LHCN-M2 (cell line): ENCODE measurements around the gene UBTF. TPM values are rescaled to one million over a fixed set of nuclear protein-coding genes. Genes with fewer than 3 reads are reported as not detected.
A peak's percentile ranks its signal among the peaks of the same experiment; 100 is the strongest.

ENCODE experiments used
- DNase-seq: peaks from one replicate; pipeline ENCODE4 v3.0.0-alpha.2; 2012; ENCODE audit warnings: low read depth
- total RNA-seq: library from RNA; depleted of rRNA; stranded (reverse); fragments of >200 nt; gene quantifications from 2 replicates; pipeline ENCODE4 v1.2.3, GENCODE V29; 2014; rRNA removed

The UBTF gene
- total RNA-seq, 1 experiment from 2014 or later: 66.5 TPM

GRCh38 chr17:44170499-44171201 lies 48.8 kb downstream of the UBTF start, which contains the start of gene ASB16:
ASB16 (plus strand) TSS chr17:44170704; CDS start chr17:44170790, 86 bp downstream.
- peak; percentile 55 for DNase-seq

DNA sequence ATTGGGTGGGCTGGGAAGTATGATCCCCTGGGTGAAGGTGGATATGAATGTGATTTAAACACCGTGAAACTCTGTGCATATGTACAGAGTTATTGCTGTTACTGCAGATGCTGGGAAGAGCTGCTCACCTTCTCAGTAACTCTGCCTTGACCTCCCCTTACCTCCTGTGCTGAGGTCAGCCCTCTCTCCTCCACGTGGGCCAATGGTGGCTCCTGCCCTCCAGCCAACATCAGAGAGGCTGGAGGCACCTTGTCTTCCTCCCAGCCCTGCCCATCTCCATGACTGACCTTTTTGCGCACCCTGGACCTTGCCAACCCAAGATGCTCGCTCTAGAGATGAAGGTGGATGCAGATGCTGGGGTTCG lies 49.4 kb downstream of the UBTF start:
- no peak for DNase-seq

GRCh38 chr17:44167181-44167861 lies 52.2 kb downstream of the UBTF start:
- DNase-seq: no peak

DNA sequence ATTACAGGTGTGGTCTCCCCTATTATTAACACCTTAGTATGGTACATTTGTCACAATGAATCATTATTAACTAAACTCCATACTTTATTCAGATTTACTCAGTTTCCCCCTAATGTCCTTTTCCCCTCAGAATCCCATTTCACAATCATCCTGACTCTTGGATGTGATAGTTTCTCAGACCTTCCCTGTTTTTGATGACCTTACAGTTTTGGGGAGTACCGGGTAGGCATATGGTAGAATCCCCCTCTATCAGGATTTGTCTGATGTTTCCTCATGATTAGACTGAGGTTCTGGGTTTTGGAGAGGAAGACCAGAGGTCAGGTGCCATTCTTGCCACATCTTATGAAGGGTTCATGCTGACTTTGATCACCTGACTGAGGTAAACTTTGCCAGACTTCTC lies 55.0 kb downstream of the UBTF start:
- DNase-seq: no peak

DNA sequence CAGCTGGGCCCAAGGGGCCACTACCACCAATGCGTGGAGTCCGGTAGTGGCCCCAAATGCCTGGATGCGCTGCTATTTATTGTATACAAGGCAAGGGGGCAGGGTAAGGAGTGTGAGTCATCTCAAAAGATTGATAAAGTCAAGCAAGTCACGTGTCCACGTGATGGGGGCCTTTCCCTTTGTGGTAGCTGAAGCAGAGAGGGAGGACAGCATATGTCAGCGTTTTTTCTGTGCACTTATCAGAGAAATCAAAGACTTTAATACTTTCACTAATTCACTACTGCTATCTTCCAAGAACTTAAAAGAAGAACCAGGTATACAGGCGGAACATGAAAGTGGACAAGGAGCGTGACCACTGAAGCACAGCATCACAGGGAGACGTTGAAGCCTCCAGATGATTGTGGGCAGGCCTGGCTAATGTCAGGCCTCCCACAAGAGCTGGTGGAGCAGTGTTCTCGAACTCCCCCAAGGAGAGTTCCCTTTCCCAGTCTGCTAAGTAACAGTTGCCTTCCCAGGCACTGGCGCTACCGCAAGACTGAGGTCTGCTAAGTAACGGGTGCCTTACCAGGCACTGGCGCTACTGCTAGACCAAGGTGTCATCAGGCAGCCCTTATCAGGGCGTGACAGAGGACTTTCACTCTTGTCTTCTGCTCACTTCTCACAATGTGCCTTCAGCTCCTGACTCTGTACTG lies 59.8 kb downstream of the UBTF start:
- DNase-seq: no peak

DNA sequence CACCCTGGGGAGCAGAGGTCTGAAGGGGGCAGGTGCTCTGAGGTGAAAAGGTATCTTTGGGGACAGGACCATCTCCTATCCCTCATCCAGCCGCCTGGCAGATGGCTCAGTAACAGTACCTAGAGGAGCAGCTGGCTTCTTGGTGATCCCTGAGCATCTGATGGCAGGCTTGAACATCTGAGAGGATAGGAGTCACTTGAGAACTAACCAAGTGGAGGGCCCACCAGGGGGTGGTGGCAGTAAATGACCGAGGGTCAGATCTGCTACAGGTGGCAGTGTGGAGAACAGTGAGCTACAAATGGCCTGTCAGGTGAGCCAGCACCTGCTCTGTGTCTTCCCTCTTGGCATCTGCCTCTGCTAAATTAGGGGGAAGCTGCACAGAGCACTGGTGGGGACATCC lies 64.0 kb downstream of the UBTF start:
- DNase-seq: no peak

Other genes with a start within 250 kb of the UBTF start
- 1.5 and 1.6 TPM in 2 replicates for gene NAGS, start 215.1 kb downstream of the UBTF start, total RNA-seq
- 38.1 and 44.7 TPM in 2 replicates for gene TMEM101, start 204.7 kb downstream of the UBTF start, total RNA-seq
- 47.0 and 51.9 TPM in 2 replicates for gene LSM12, start 153.0 kb downstream of the UBTF start, total RNA-seq
- gene G6PC3, start 148.9 kb downstream of the UBTF start, total RNA-seq: 59.8 and 67.2 TPM in 2 replicates
- 292 and 318 TPM in 2 replicates for gene HDAC5, start 96.0 kb downstream of the UBTF start, total RNA-seq
- gene HROB, start 77.7 kb downstream of the UBTF start, total RNA-seq: 5.6 and 5.9 TPM in 2 replicates
- gene ASB16, start 49.0 kb downstream of the UBTF start, total RNA-seq: not detected in 2 replicates
- 28.3 and 31.1 TPM in 2 replicates for gene TMUB2, start 32.7 kb downstream of the UBTF start, total RNA-seq
- 42.1 and 47.0 TPM in 2 replicates for gene ATXN7L3, start 19.8 kb downstream of the UBTF start, total RNA-seq
- gene SLC4A1, start 48.5 kb upstream of the UBTF start, total RNA-seq: not detected in 2 replicates
- 0.32 TPM in 1 of 2 replicates, not detected in the other for gene RUNDC3A, start 88.9 kb upstream of the UBTF start, total RNA-seq
- gene SLC25A39, start 105.1 kb upstream of the UBTF start, total RNA-seq: 113 and 136 TPM in 2 replicates
- 217 and 235 TPM in 2 replicates for gene GRN, start 125.6 kb upstream of the UBTF start, total RNA-seq
- gene FAM171A2, start 144.2 kb upstream of the UBTF start, total RNA-seq: 9.6 and 9.7 TPM in 2 replicates
- 0.40 TPM in 1 of 2 replicates, not detected in the other for gene ITGA2B, start 170.0 kb upstream of the UBTF start, total RNA-seq